ENCODE data around the gene CTSO. TPM values are rescaled to one million over a fixed set of nuclear protein-coding genes. Genes with fewer than 3 reads are reported as not detected.
"Not testable (repeated sequence)": the region's sequence is repeated elsewhere in the genome, so short reads cannot be mapped to it uniquely, and the experiment has no call there.

Gene CTSO
- polyA plus RNA-seq, 1 donor from 2014 or later, result 32.6 TPM

DNA sequence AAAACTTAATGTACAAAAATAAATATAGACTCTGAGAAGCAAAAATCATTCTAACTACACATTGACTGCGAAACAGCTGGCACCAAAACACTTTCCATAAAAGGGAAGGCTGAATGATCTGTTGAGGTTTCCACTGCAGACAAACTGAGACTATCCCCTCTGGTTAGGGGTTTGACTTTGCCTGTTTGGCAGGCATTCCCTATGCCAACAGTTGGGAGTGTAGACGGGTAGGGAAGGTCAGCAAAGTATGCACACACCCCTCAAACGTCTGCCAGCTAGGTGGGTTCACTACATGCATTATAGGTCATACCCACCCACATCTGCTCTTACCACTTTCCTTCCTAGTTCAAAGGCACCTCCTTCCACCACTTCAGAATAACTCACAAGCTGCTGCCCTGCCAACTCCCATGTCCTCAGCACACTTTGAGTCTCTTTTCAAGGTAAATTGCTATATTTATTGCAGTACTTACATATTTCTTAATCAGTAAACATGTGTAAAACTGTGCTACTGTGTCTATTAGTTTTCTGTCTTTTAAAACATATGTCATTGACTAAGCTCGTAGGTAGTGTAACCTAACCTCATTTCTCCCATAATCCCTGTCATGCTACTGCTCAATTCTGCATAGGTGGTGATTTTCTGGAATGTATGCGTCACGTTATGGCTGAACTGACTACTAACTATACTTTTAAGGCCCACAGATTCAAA is 12.4 kb downstream of the CTSO start:
- H3K27ac Mint-ChIP-seq, result no peak overlapping the region
- no peaks in the 10 kb centered on the region for H3K9me3 Mint-ChIP-seq
- H3K27me3 Mint-ChIP-seq, result no peaks in the 10 kb centered on the region
- peak overlapping the region in 1 of 4 donors; percentile 31 for H3K4me3 Mint-ChIP-seq
- H3K4me1 Mint-ChIP-seq, result no peaks in the 10 kb centered on the region
- peaks cover 7% of the 10 kb centered on the region for H3K36me3 Mint-ChIP-seq

- Mint-ChIP-seq H3K9me3 (peaks cover under 1 to 6% (median 6%) of the 10 kb centered on the region in 3 donors), H3K27me3 (no peaks in the 10 kb centered on the region), H3K4me1 (peaks cover 0 to 1% (median 0%) of the 10 kb centered on the region in 3 donors), H3K36me3 (peaks cover 13% of the 10 kb centered on the region), H3K4me3 (no peak overlapping the region), H3K27ac (no peak overlapping the region)
Measured at GRCh38 chr4:155935389-155935986, 18.2 kb downstream of the CTSO start.

GRCh38 chr4:155934634-155935033 is 19.0 kb downstream of the CTSO start:
- H3K9me3 Mint-ChIP-seq, H3K4me1 Mint-ChIP-seq, H3K4me3 Mint-ChIP-seq, H3K27me3 Mint-ChIP-seq, H3K27ac Mint-ChIP-seq: not testable (repeated sequence)
- H3K36me3 Mint-ChIP-seq, result peaks cover 13% of the 10 kb centered on the region

GRCh38 chr4:155931634-155932033 is 22.0 kb downstream of the CTSO start:
- Mint-ChIP-seq H3K27me3 (no peaks in the 10 kb centered on the region), H3K36me3 (peaks cover 22% of the 10 kb centered on the region)

DNA sequence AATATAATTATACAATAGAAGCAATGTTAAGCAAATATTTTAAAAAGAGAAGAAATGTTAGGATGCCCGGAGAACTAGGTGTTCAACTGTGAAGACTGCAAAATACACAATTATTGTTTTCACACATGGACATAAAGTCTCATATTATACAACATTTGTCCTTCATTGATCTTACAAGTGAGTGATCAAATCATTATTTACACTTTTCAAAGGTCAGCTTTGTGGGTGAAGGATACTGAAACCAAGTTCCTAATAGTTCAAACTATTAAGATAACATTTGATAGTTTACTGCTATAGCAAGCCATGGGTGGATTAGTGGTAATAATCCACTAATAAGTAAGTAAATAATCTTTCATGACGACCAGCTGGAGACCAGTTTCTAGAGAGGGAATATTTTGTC is 23.3 kb downstream of the CTSO start:
- Mint-ChIP-seq H3K9me3 (peaks cover 7 to 15% (median 9%) of the 10 kb centered on the region in 3 donors), H3K36me3 (peaks cover 23% of the 10 kb centered on the region), H3K4me1 (peaks cover 0 to 5% (median 3%) of the 10 kb centered on the region in 3 donors), H3K27me3 (no peaks in the 10 kb centered on the region), H3K4me3 (no peak overlapping the region), H3K27ac (no peak overlapping the region)

More at GRCh38 chr4:155931634-155932033, 22.0 kb downstream of the CTSO start:
- Mint-ChIP-seq H3K4me3 (no peak overlapping the region), H3K9me3 (peaks cover 8 to 15% (median 9%) of the 10 kb centered on the region in 3 donors), H3K4me1 (peaks cover 0 to 5% (median 3%) of the 10 kb centered on the region in 3 donors), H3K27ac (no peak overlapping the region)

DNA sequence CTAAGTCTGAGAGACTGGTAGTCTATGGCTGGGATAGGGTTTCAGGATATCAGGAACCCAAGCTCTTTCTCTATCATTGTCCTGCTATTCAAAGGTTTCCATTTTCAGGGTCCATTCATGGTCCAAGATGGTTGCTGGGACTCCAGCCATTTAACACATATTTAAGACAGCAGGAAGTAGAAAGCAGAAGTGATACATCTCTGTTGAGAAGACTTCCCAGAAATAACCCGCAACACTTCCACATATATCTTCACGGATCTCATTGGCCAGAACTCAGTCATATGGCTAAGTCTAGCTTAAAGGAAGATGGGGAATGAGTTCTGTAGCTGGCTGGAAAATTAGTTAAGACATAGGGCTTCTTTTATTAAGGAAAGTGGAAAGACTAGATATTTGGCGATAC is 23.8 kb downstream of the CTSO start:
- peaks cover 26% of the 10 kb centered on the region for H3K36me3 Mint-ChIP-seq
- H3K9me3 Mint-ChIP-seq, result peaks cover 5 to 15% (median 9%) of the 10 kb centered on the region in 3 donors
- no peaks in the 10 kb centered on the region for H3K27me3 Mint-ChIP-seq
- peak overlapping the region in 1 of 4 donors; percentile 56 for H3K4me3 Mint-ChIP-seq
- peaks cover 0 to 5% (median 3%) of the 10 kb centered on the region in 3 donors for H3K4me1 Mint-ChIP-seq
- H3K27ac Mint-ChIP-seq, result no peak overlapping the region

DNA sequence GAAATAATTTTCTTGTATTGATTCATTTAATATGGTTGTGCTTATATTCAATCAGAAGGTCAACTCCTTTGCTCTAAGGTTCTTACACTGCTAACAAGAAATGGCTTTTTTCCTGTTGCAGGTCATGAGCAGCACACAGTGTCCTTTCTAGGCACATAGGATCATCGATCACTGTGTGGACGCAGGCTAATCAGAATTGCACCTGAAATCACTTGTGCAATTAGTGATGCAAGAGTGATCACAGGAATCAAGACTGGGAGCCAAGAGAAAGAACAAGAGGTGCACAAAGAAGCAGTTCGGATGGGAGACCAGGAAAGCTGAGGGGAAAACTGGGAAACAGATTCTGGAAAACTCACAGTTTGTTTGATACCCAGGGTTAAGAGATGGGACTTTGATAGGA is 29.0 kb downstream of the CTSO start:
- H3K36me3 Mint-ChIP-seq, result peaks cover 45% of the 10 kb centered on the region
- peaks cover 0 to 6% (median 2%) of the 10 kb centered on the region in 3 donors for H3K9me3 Mint-ChIP-seq
- no peak overlapping the region for H3K27ac Mint-ChIP-seq
- H3K27me3 Mint-ChIP-seq, result no peaks in the 10 kb centered on the region
- no peaks in the 10 kb centered on the region for H3K4me1 Mint-ChIP-seq
- H3K4me3 Mint-ChIP-seq, result no peak overlapping the region

- H3K4me1 Mint-ChIP-seq, result no peaks in the 10 kb centered on the region
- H3K27ac Mint-ChIP-seq, result no peak overlapping the region
- H3K9me3 Mint-ChIP-seq, result peaks cover 0 to 2% (median 0%) of the 10 kb centered on the region in 3 donors
- H3K27me3 Mint-ChIP-seq, result no peaks in the 10 kb centered on the region
- H3K4me3 Mint-ChIP-seq, result no peak overlapping the region
- peaks cover 32% of the 10 kb centered on the region for H3K36me3 Mint-ChIP-seq
Measured at GRCh38 chr4:155921597-155921996, 32.1 kb downstream of the CTSO start.

GRCh38 chr4:155914782-155915181 is 38.9 kb downstream of the CTSO start:
- no peaks in the 10 kb centered on the region for H3K36me3 Mint-ChIP-seq
- H3K4me1 Mint-ChIP-seq, result no peaks in the 10 kb centered on the region
- H3K27ac Mint-ChIP-seq, result no peak overlapping the region
- peaks cover 0 to 2% (median 2%) of the 10 kb centered on the region in 3 donors for H3K9me3 Mint-ChIP-seq
- H3K4me3 Mint-ChIP-seq, result no peak overlapping the region
- H3K27me3 Mint-ChIP-seq, result no peaks in the 10 kb centered on the region

DNA sequence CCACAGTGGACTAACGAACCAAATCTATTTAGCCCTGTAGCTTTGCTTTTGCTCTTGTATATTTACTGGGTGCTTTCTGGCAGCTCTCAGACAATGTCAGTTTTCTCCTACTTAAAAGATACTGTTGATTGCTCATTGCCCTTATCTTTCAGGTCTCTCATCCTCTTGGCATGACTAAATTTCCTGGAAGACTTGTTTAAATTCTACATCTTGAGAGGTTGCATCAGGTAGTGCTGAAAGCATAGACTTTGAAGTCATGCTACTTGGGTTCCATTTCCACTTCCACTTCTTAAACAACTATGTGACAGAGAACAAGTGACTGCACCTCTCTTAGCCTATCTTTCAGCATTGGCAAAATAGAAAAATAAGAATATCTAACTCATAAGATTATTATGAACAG is 41.8 kb downstream of the CTSO start:
- no peaks in the 10 kb centered on the region for H3K36me3 Mint-ChIP-seq
- no peaks in the 10 kb centered on the region for H3K4me1 Mint-ChIP-seq
- H3K4me3 Mint-ChIP-seq, result no peak overlapping the region
- H3K9me3 Mint-ChIP-seq, result peaks cover 0 to 3% (median 2%) of the 10 kb centered on the region in 3 donors
- no peaks in the 10 kb centered on the region for H3K27me3 Mint-ChIP-seq
- H3K27ac Mint-ChIP-seq, result no peak overlapping the region

GRCh38 chr4:155909615-155910226 is 43.9 kb downstream of the CTSO start:
- Mint-ChIP-seq H3K27me3 (no peaks in the 10 kb centered on the region), H3K27ac (no peak overlapping the region), H3K4me1 (no peaks in the 10 kb centered on the region), H3K36me3 (no peaks in the 10 kb centered on the region), H3K4me3 (no peak overlapping the region), H3K9me3 (peaks cover 0 to 3% (median 2%) of the 10 kb centered on the region in 3 donors)

- peaks cover 0 to 3% (median 2%) of the 10 kb centered on the region in 3 donors for H3K9me3 Mint-ChIP-seq
- H3K4me1 Mint-ChIP-seq, result no peaks in the 10 kb centered on the region
- no peak overlapping the region for H3K4me3 Mint-ChIP-seq
- H3K27ac Mint-ChIP-seq, result no peak overlapping the region
- no peaks in the 10 kb centered on the region for H3K27me3 Mint-ChIP-seq
- no peaks in the 10 kb centered on the region for H3K36me3 Mint-ChIP-seq
Measured at GRCh38 chr4:155908187-155909139, 45.2 kb downstream of the CTSO start.

GRCh38 chr4:155907556-155907955 is 46.1 kb downstream of the CTSO start:
- no peaks in the 10 kb centered on the region for H3K27me3 Mint-ChIP-seq
- H3K27ac Mint-ChIP-seq, result no peak overlapping the region
- peaks cover 0 to 3% (median 0%) of the 10 kb centered on the region in 3 donors for H3K9me3 Mint-ChIP-seq
- H3K4me3 Mint-ChIP-seq, result no peak overlapping the region
- no peaks in the 10 kb centered on the region for H3K36me3 Mint-ChIP-seq
- H3K4me1 Mint-ChIP-seq, result no peaks in the 10 kb centered on the region

- H3K4me1 Mint-ChIP-seq, result no peaks in the 10 kb centered on the region
- H3K27ac Mint-ChIP-seq, result no peak overlapping the region
- H3K27me3 Mint-ChIP-seq, result no peaks in the 10 kb centered on the region
- H3K4me3 Mint-ChIP-seq, result no peak overlapping the region
- no peaks in the 10 kb centered on the region for H3K36me3 Mint-ChIP-seq
- H3K9me3 Mint-ChIP-seq, result peaks cover 0 to 3% (median 0%) of the 10 kb centered on the region in 3 donors
Measured at GRCh38 chr4:155906554-155907247, 47.0 kb downstream of the CTSO start.

Measured in IgD-negative memory B cell (primary cell).